Liver (tissue), 9 donors: ENCODE results near the gene SNRPF. TPM values are rescaled to one million over a fixed set of nuclear protein-coding genes. Genes with fewer than 3 reads are reported as not detected.

Source experiments
- DNase-seq: peaks from one replicate; pipeline ENCODE4 v3.0.0-alpha.2; 2017; ENCODE audit warnings: low spot score
- H3K27ac ChIP-seq, 2 donors: one replicate each; pipeline ENCODE4 v1.7.0; 2013; ENCODE audit warnings: inconsistent platforms in 2 of 2, low read length in 2 of 2, control low read depth in 1 of 2, low read depth in 1 of 2, mild to moderate bottlenecking in 1 of 2
- H3K27me3 ChIP-seq, 4 donors: one replicate each; pipeline versions ENCODE4 v1.6.1 to v1.7.0; 2013; ENCODE audit warnings: low read length in 3 of 4, inconsistent platforms in 1 of 4, mild to moderate bottlenecking in 1 of 4, moderate library complexity in 1 of 4; ENCODE audit not compliant: control insufficient read depth in 4 of 4, insufficient read depth in 4 of 4
- H3K36me3 ChIP-seq, 4 donors: one replicate each; pipeline versions ENCODE4 v1.6.1 to v1.7.0; 2013; ENCODE audit warnings: low read length in 3 of 4, mild to moderate bottlenecking in 3 of 4, low read depth in 1 of 4, moderate library complexity in 1 of 4; ENCODE audit not compliant: control insufficient read depth in 4 of 4, insufficient read depth in 3 of 4
- H3K4me1 ChIP-seq, 4 donors: one replicate each; pipeline versions ENCODE4 v1.6.1 to v1.7.0; 2013; ENCODE audit warnings: low read length in 3 of 4, mild to moderate bottlenecking in 3 of 4, moderate library complexity in 1 of 4; ENCODE audit not compliant: control insufficient read depth in 4 of 4, insufficient read depth in 4 of 4
- H3K4me3 ChIP-seq, 3 donors: one replicate each; pipeline versions ENCODE4 v1.6.1 to v1.7.0; 2013; ENCODE audit warnings: low read length in 3 of 3, control low read depth in 1 of 3, low read depth in 1 of 3, mild to moderate bottlenecking in 1 of 3
- H3K9ac ChIP-seq, 2 donors: one replicate each; pipeline ENCODE4 v1.7.0; 2013; ENCODE audit warnings: low read length in 2 of 2, mild to moderate bottlenecking in 2 of 2, moderate library complexity in 2 of 2, control low read depth in 1 of 2, low read depth in 1 of 2
- H3K9me3 ChIP-seq, 4 donors: one replicate each; pipeline versions ENCODE4 v1.6.1 to v1.7.0; 2013; ENCODE audit warnings: low read length in 3 of 4; ENCODE audit not compliant: control insufficient read depth in 4 of 4
- ATF3 ChIP-seq: IDR thresholded peaks from 2 replicates; pipeline ENCODE4 v1.6.1; 2016; ENCODE audit warnings: antibody characterized with exemption
- EGR1 ChIP-seq, 2 donors: IDR thresholded peaks; 2 replicates each; pipeline ENCODE4 v1.6.1; 2016 to 2018; ENCODE audit warnings: antibody characterized with exemption in 2 of 2, low read depth in 2 of 2
- FOXA1 ChIP-seq: IDR thresholded peaks from 2 replicates; pipeline ENCODE4 v1.6.1; 2016; ENCODE audit warnings: antibody characterized with exemption
- FOXA2 ChIP-seq: IDR thresholded peaks from 2 replicates; pipeline ENCODE4 v1.6.1; 2016; ENCODE audit warnings: antibody characterized with exemption
- GABPA ChIP-seq, 2 donors: IDR thresholded peaks in 1 of 2; conservative IDR thresholded peaks in 1 of 2; 2 replicates each; pipeline ENCODE4 v1.6.1; 2016; ENCODE audit warnings: antibody characterized with exemption in 2 of 2, mild to moderate bottlenecking in 1 of 2, moderate library complexity in 1 of 2
- HNF4A ChIP-seq, 2 donors: conservative IDR thresholded peaks; 2 replicates each; pipeline ENCODE4 v1.6.1; 2016; ENCODE audit warnings: antibody characterized with exemption in 2 of 2, mild to moderate bottlenecking in 2 of 2
- HNF4G ChIP-seq: IDR thresholded peaks from 2 replicates; pipeline ENCODE4 v1.6.1; 2016; ENCODE audit warnings: antibody characterized with exemption
- JUND ChIP-seq, 2 donors: IDR thresholded peaks; 2 replicates each; pipeline ENCODE4 v1.6.1; 2016; ENCODE audit warnings: antibody characterized with exemption in 2 of 2
- NR2F2 ChIP-seq: IDR thresholded peaks from 2 replicates; pipeline ENCODE4 v1.6.1; 2016; ENCODE audit warnings: antibody characterized with exemption
- RAD21 ChIP-seq, 2 donors: IDR thresholded peaks; 2 replicates each; pipeline ENCODE4 v1.6.1; 2016; ENCODE audit warnings: antibody characterized with exemption in 2 of 2, mild to moderate bottlenecking in 2 of 2
- RXRA ChIP-seq, 2 donors: IDR thresholded peaks; 2 replicates each; pipeline ENCODE4 v1.6.1; 2017 to 2018; ENCODE audit warnings: antibody characterized with exemption in 2 of 2, mild to moderate bottlenecking in 1 of 2
- SP1 ChIP-seq: IDR thresholded peaks from 2 replicates; pipeline ENCODE4 v1.6.1; 2018; ENCODE audit warnings: antibody characterized with exemption, mild to moderate bottlenecking
- TAF1 ChIP-seq: conservative IDR thresholded peaks from 2 replicates; pipeline ENCODE4 v1.6.1; 2016; ENCODE audit warnings: antibody characterized with exemption, mild to moderate bottlenecking
- YY1 ChIP-seq: IDR thresholded peaks from 2 replicates; pipeline ENCODE4 v1.6.1; 2016; ENCODE audit warnings: antibody characterized with exemption, mild to moderate bottlenecking
- WGBS: extraction: QIAGEN DNeasy Blood & Tissue Kit; methylation state at CpG from one replicate; pipeline ENCODE4 v1.1.7; 2013; 5-methylcytosine and 5-hydroxymethylcytosine counted together
- polyA plus RNA-seq, 2 donors: library from polyadenylated mRNA; stranded (reverse) in 1 of 2; unstranded in 1 of 2; fragments of 200-250 nt in 1 of 2; fragments of >200 nt in 1 of 2; fragmentation: Nextera tagmentation in 1 of 2; extraction: Ambion mirVana in 1 of 2; gene quantifications; one replicate each; pipeline versions ENCODE4 v1.2.1 to v1.2.3, GENCODE V29; 2013 to 2015
- total RNA-seq, 2 donors: library from RNA; depleted of rRNA; stranded (reverse); fragments of >200 nt; gene quantifications; one replicate each; pipeline ENCODE4 v1.2.3, GENCODE V29; 2014
- TF ChIP-seq, protein P1 (sequence below): IDR thresholded peaks from 2 replicates; pipeline ENCODE4 v1.6.1; 2016; ENCODE audit warnings: antibody characterized with exemption, mild to moderate bottlenecking
- TF ChIP-seq, protein P2 (sequence below): IDR thresholded peaks from 2 replicates; pipeline ENCODE4 v1.6.1; 2016; ENCODE audit warnings: antibody characterized with exemption
- TF ChIP-seq, protein P3 (sequence below): fragments of 150-350 bp; IDR thresholded peaks from 2 replicates; pipeline ENCODE4 v1.5.1; 2017; ENCODE audit warnings: improper control_type of control experiment, low read depth, low read length; ENCODE audit not compliant: missing input control
- TF ChIP-seq, protein P4 (sequence below): IDR thresholded peaks from 2 replicates; pipeline ENCODE4 v1.6.1; 2016; ENCODE audit warnings: antibody characterized with exemption
- donor health status: healthy.
- donor health status: healthy.
- donor health status: healthy.
- donor health status: healthy.
- donor health status: healthy.

The SNRPF gene
- total and polyA plus RNA-seq, 4 donors: 5.4 to 35.9 (median 12.4) TPM

- Histone ChIP-seq H3K9ac (no peak overlapping the region), H3K36me3 (peaks cover 0 to 7% (median 5%) of the 10 kb centered on the region in 4 donors), H3K27ac (no peak overlapping the region), H3K4me3 (no peak overlapping the region), H3K27me3 (no peaks in the 10 kb centered on the region), H3K4me1 (peaks cover 5 to 20% (median 17%) of the 10 kb centered on the region in 4 donors), H3K9me3 (no peaks in the 10 kb centered on the region)
- DNase-seq: no peak
- TF ChIP-seq FOXA2: no peak
- WGBS: 96% methylated on average over 7 of the region's 7 CpGs
These were observed 1.6 kb upstream of the SNRPF start for GRCh38 chr12:95857156-95857555.

DNA sequence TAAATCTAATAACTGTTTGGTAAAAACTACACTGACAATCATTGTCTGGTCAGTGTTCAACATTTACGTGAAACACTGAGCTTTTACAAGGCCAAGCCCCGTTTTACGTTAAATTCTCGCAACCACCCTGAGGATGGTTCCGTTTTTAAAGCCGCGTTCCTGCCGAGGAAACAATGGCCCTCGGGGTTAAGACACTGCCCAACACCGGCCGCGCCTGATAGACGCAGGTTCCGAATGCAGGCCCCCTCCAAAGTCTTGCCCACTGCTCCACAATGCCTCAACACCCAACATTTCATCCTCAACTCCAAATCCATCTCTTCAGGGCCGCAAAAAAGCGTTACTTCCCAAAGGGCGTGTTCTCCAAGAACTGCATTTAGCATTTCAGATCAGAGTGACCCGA is 953 bp upstream of the SNRPF start:
- H3K9ac ChIP-seq: no peak overlapping the region
- no peak overlapping the region for H3K27ac ChIP-seq
- H3K27me3 ChIP-seq: no peaks in the 10 kb centered on the region
- no peak for DNase-seq
- WGBS: 59% methylated on average over 18 of the region's 18 CpGs
- TF ChIP-seq, protein P1, sequence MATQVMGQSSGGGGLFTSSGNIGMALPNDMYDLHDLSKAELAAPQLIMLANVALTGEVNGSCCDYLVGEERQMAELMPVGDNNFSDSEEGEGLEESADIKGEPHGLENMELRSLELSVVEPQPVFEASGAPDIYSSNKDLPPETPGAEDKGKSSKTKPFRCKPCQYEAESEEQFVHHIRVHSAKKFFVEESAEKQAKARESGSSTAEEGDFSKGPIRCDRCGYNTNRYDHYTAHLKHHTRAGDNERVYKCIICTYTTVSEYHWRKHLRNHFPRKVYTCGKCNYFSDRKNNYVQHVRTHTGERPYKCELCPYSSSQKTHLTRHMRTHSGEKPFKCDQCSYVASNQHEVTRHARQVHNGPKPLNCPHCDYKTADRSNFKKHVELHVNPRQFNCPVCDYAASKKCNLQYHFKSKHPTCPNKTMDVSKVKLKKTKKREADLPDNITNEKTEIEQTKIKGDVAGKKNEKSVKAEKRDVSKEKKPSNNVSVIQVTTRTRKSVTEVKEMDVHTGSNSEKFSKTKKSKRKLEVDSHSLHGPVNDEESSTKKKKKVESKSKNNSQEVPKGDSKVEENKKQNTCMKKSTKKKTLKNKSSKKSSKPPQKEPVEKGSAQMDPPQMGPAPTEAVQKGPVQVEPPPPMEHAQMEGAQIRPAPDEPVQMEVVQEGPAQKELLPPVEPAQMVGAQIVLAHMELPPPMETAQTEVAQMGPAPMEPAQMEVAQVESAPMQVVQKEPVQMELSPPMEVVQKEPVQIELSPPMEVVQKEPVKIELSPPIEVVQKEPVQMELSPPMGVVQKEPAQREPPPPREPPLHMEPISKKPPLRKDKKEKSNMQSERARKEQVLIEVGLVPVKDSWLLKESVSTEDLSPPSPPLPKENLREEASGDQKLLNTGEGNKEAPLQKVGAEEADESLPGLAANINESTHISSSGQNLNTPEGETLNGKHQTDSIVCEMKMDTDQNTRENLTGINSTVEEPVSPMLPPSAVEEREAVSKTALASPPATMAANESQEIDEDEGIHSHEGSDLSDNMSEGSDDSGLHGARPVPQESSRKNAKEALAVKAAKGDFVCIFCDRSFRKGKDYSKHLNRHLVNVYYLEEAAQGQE: no peak
- TF ChIP-seq, protein P2, sequence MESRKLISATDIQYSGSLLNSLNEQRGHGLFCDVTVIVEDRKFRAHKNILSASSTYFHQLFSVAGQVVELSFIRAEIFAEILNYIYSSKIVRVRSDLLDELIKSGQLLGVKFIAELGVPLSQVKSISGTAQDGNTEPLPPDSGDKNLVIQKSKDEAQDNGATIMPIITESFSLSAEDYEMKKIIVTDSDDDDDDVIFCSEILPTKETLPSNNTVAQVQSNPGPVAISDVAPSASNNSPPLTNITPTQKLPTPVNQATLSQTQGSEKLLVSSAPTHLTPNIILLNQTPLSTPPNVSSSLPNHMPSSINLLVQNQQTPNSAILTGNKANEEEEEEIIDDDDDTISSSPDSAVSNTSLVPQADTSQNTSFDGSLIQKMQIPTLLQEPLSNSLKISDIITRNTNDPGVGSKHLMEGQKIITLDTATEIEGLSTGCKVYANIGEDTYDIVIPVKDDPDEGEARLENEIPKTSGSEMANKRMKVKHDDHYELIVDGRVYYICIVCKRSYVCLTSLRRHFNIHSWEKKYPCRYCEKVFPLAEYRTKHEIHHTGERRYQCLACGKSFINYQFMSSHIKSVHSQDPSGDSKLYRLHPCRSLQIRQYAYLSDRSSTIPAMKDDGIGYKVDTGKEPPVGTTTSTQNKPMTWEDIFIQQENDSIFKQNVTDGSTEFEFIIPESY: no peak
- TF ChIP-seq SP1 (no peak), FOXA2 (no peak), RAD21 (IDR thresholded peaks at IDR 0.05) (no peak), EGR1 (IDR thresholded peaks at IDR 0.05; ENCODE audit: low read depth in 2 of 2) (no peak), ATF3 (no peak), FOXA1 (no peak), RXRA (IDR thresholded peaks at IDR 0.05) (no peak), NR2F2 (no peak), HNF4G (no peak), TAF1 (no peak), JUND (IDR thresholded peaks at IDR 0.05) (no peak), HNF4A (conservative IDR thresholded peaks at IDR 0.05) (no peak), GABPA (IDR thresholded peaks at IDR 0.05 in 1 of 2, conservative IDR thresholded peaks at IDR 0.05 in 1 of 2) (no peak), YY1 (no peak)
- TF ChIP-seq, protein P3, sequence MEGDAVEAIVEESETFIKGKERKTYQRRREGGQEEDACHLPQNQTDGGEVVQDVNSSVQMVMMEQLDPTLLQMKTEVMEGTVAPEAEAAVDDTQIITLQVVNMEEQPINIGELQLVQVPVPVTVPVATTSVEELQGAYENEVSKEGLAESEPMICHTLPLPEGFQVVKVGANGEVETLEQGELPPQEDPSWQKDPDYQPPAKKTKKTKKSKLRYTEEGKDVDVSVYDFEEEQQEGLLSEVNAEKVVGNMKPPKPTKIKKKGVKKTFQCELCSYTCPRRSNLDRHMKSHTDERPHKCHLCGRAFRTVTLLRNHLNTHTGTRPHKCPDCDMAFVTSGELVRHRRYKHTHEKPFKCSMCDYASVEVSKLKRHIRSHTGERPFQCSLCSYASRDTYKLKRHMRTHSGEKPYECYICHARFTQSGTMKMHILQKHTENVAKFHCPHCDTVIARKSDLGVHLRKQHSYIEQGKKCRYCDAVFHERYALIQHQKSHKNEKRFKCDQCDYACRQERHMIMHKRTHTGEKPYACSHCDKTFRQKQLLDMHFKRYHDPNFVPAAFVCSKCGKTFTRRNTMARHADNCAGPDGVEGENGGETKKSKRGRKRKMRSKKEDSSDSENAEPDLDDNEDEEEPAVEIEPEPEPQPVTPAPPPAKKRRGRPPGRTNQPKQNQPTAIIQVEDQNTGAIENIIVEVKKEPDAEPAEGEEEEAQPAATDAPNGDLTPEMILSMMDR: no peak
- TF ChIP-seq, protein P4, sequence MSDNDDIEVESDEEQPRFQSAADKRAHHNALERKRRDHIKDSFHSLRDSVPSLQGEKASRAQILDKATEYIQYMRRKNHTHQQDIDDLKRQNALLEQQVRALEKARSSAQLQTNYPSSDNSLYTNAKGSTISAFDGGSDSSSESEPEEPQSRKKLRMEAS: no peak
- H3K9me3 ChIP-seq: no peaks in the 10 kb centered on the region
- peaks cover 3 to 12% (median 8%) of the 10 kb centered on the region in 4 donors for H3K36me3 ChIP-seq
- peaks cover 5 to 20% (median 17%) of the 10 kb centered on the region in 4 donors for H3K4me1 ChIP-seq
- H3K4me3 ChIP-seq: no peak overlapping the region
